GM12878 (cell line): ENCODE data around the gene NPIPA5. TPM values are rescaled to one million over a fixed set of nuclear protein-coding genes. Genes with fewer than 3 reads are reported as not detected.

ENCODE experiments used
- ATAC-seq: fragments of 200-7000 bp; cut with Tn5 transposase; 3 replicates; pipeline ENCODE4 v1.9.1; 2020; ENCODE audit warnings: mild to moderate bottlenecking, moderate library complexity
- BruUV-seq: library from RNA; stranded (reverse); fragments of 400-500 nt; replicated peaks from 2 replicates; lab custom pipeline; 2021; lab: Mats Ljungman, UMichigan
- CTCF ChIA-PET: fragments of 300-600 bp; sonication (Branson Sonifier 250); formaldehyde crosslinking; extraction: SDS; loops from one replicate; lab custom pipeline; 2021; ENCODE audit warnings: inconsistent platforms; lab: Yijun Ruan, JAX
- POLR2A ChIA-PET: fragments of 350-600 bp; formaldehyde crosslinking; extraction: SDS; loops from one replicate; lab custom pipeline; 2021; ENCODE audit warnings: inconsistent platforms; lab: Charles Lee
- RAD21 ChIA-PET: fragments of 300-600 bp; sonication (Branson Sonifier 250); formaldehyde crosslinking; loops from one replicate; lab custom pipeline; 2023; ENCODE audit warnings: antibody characterized with exemption; ENCODE audit not compliant: unreplicated experiment; lab: Charles Lee
- SMC1A ChIA-PET: fragments of 300-600 bp; sonication (Branson Sonifier 250); formaldehyde crosslinking; loops from one replicate; lab custom pipeline; 2023; ENCODE audit not compliant: unreplicated experiment, uncharacterized antibody; lab: Charles Lee
- DNase-seq: peaks from one replicate; pipeline ENCODE4 v3.0.0-alpha.2; 2011; ENCODE audit warnings: low read depth, low spot score
- FAIRE-seq: peaks from 3 replicates; lab custom pipeline; 2011; peaks lifted over from hg19 to GRCh38; lab: Jason Lieb, UNC
- H2AFZ ChIP-seq: 2 replicates; pipeline ENCODE4 v1.6.0; 2011; ENCODE audit warnings: low read depth, low read length, control low read depth; ENCODE audit not compliant: control insufficient read depth
- H3K27ac ChIP-seq: 2 replicates; pipeline ENCODE4 v1.5.1; 2011; ENCODE audit warnings: control low read depth; ENCODE audit not compliant: control insufficient read depth, insufficient read depth
- H3K27me3 ChIP-seq, 2 experiments: replicated peaks in 1 of 2; 2 replicates each; pipeline versions ENCODE4 v1.6.0 to v1.6.1; 2011; ENCODE audit warnings: low read length in 1 of 2; ENCODE audit not compliant: control insufficient read depth in 2 of 2, insufficient read depth in 2 of 2
- H3K36me3 ChIP-seq, 2 experiments: 2 replicates each; pipeline ENCODE4 v1.5.1; 2011; ENCODE audit warnings: low read length in 1 of 2; ENCODE audit not compliant: control insufficient read depth in 2 of 2, insufficient read depth in 2 of 2
- H3K4me1 ChIP-seq: 2 replicates; pipeline ENCODE4 v1.6.1; 2011; ENCODE audit warnings: mild to moderate bottlenecking, low read length, moderate library complexity, mixed read lengths; ENCODE audit not compliant: control insufficient read depth, insufficient read depth
- H3K4me2 ChIP-seq: 2 replicates; pipeline ENCODE4 v1.6.0; 2011; ENCODE audit warnings: control low read depth; ENCODE audit not compliant: control insufficient read depth, insufficient read depth
- H3K4me3 ChIP-seq: fragments of 200-600 bp; sonication (generic); 2 replicates; pipeline ENCODE4 v1.5.1; 2016
- H3K79me2 ChIP-seq: 2 replicates; pipeline ENCODE4 v1.6.0; 2011; ENCODE audit warnings: low read length; ENCODE audit not compliant: control insufficient read depth, insufficient read depth
- H3K9ac ChIP-seq: 2 replicates; pipeline ENCODE4 v1.8.0; 2011; ENCODE audit warnings: low read length, control low read depth, mixed read lengths; ENCODE audit not compliant: control insufficient read depth, insufficient read depth
- H3K9me3 ChIP-seq: replicated peaks from 3 replicates; pipeline ENCODE4 v1.5.1; 2011; ENCODE audit warnings: mild to moderate bottlenecking, low read length; ENCODE audit not compliant: control insufficient read depth, insufficient read depth
- H4K20me1 ChIP-seq: 2 replicates; pipeline ENCODE4 v1.6.0; 2011; ENCODE audit not compliant: control insufficient read depth, insufficient read depth
- ATF2 ChIP-seq: IDR thresholded peaks from 2 replicates; pipeline ENCODE4 v1.6.1; 2012; ENCODE audit warnings: low read length, inconsistent platforms
- ATF3 ChIP-seq: IDR thresholded peaks from 2 replicates; pipeline ENCODE4 v1.6.1; 2011; ENCODE audit warnings: low read depth, mild to moderate bottlenecking, low read length, moderate library complexity, borderline replicate concordance; ENCODE audit errors: extremely low read depth
- BCL11A ChIP-seq: IDR thresholded peaks from 2 replicates; pipeline ENCODE4 v1.6.1; 2011; ENCODE audit warnings: low read depth, low read length
- BRCA1 ChIP-seq: IDR thresholded peaks from 2 replicates; pipeline ENCODE4 v1.6.1; 2011; ENCODE audit warnings: low read depth, low read length, improper control_type of control experiment
- CEBPB ChIP-seq, 2 experiments: fragments of 150-350 bp in 1 of 2; IDR thresholded peaks; 2 replicates each; pipeline ENCODE4 v1.6.1; 2012 to 2014; ENCODE audit warnings: low read depth in 2 of 2, low read length in 2 of 2, borderline replicate concordance in 1 of 2, inconsistent platforms in 1 of 2
- EP300 ChIP-seq, 2 experiments: fragments of 150-350 bp in 1 of 2; IDR thresholded peaks; 2 replicates each; pipeline ENCODE4 v1.6.1; 2011 to 2012; ENCODE audit warnings: low read depth in 2 of 2, low read length in 2 of 2, borderline replicate concordance in 1 of 2, improper control_type of control experiment in 1 of 2, inconsistent platforms in 1 of 2; ENCODE audit not compliant: control insufficient read depth in 1 of 2
- HDGF ChIP-seq: fragments of 450-650 bp; IDR thresholded peaks from 2 replicates; pipeline ENCODE4 v1.6.1; 2016; ENCODE audit warnings: antibody characterized with exemption
- MTA3 ChIP-seq: IDR thresholded peaks from 2 replicates; pipeline ENCODE4 v1.6.1; 2012; ENCODE audit warnings: low read length, inconsistent platforms, borderline replicate concordance
- POU2F2 ChIP-seq: IDR thresholded peaks from 3 replicates; pipeline ENCODE4 v1.6.1; 2011; ENCODE audit warnings: low read depth, mild to moderate bottlenecking, low read length, borderline replicate concordance
- RAD21 ChIP-seq: IDR thresholded peaks from 2 replicates; pipeline ENCODE4 v1.6.1; 2011; ENCODE audit warnings: mild to moderate bottlenecking, low read depth, low read length, moderate library complexity; ENCODE audit not compliant: insufficient read depth
- SIX5 ChIP-seq: IDR thresholded peaks from 2 replicates; pipeline ENCODE4 v1.6.1; 2011; ENCODE audit warnings: mild to moderate bottlenecking, low read depth, low read length, moderate library complexity; ENCODE audit not compliant: severe bottlenecking
- SMC3 ChIP-seq: IDR thresholded peaks from 2 replicates; pipeline ENCODE4 v1.6.1; 2011; ENCODE audit warnings: low read length, improper control_type of control experiment, borderline replicate concordance
- SP1 ChIP-seq: IDR thresholded peaks from one replicate; pipeline ENCODE4 v1.6.1; 2011; ENCODE audit warnings: low read depth, low read length
- STAT3 ChIP-seq: IDR thresholded peaks from 2 replicates; pipeline ENCODE4 v1.6.1; 2011; ENCODE audit warnings: low read depth, low read length, improper control_type of control experiment
- SUPT20H ChIP-seq: IDR thresholded peaks from 2 replicates; pipeline ENCODE4 v1.6.1; 2011; ENCODE audit warnings: low read depth, mild to moderate bottlenecking, low read length, moderate library complexity, borderline replicate concordance; ENCODE audit not compliant: control insufficient read depth
- TAF1 ChIP-seq: IDR thresholded peaks from 2 replicates; pipeline ENCODE4 v1.6.1; 2011; ENCODE audit warnings: mild to moderate bottlenecking, low read depth, low read length, borderline replicate concordance
- YY1 ChIP-seq: IDR thresholded peaks from 2 replicates; pipeline ENCODE4 v1.6.1; 2011; ENCODE audit warnings: low read depth, mild to moderate bottlenecking, low read length
- ZNF274 ChIP-seq: IDR thresholded peaks from one replicate; pipeline ENCODE4 v1.8.0; 2011; ENCODE audit not compliant: insufficient read length, insufficient read depth
- ZNF622 ChIP-seq: fragments of 450-650 bp; IDR thresholded peaks from 2 replicates; pipeline ENCODE4 v1.6.1; 2017; ENCODE audit warnings: mild to moderate bottlenecking, inconsistent platforms
- WGBS: methylation state at CpG from one replicate; pipeline ENCODE4 v1.1.6; 2016; ENCODE audit warnings: low lambda C conversion rate; ENCODE audit not compliant: insufficient replicate concordance, insufficient coverage; ENCODE audit errors: missing lambda C conversion rate; 5-methylcytosine and 5-hydroxymethylcytosine counted together
- in situ Hi-C: fragments of 300-500 bp; cut with MboI; formaldehyde crosslinking; loops from 9 replicates; pipeline ENCODE4 v1.14.3; 2018; ENCODE audit warnings: mixed read lengths
- intact Hi-C: fragments of 100-400 bp; cut with micrococcal nuclease; formaldehyde crosslinking; loops from one replicate; pipeline ENCODE4 v1.14.2; 2022; ENCODE audit not compliant: unreplicated experiment
- polyA plus RNA-seq, 11 experiments: library from polyadenylated mRNA; depleted of rRNA in 4 of 11; unstranded in 6 of 11; stranded (reverse) in 5 of 11; fragments of >200 nt; fragmentation: Nextera tagmentation in 4 of 11; fragmentation: Illumina TruSeq in 1 of 11; extraction: Ambion mirVana in 4 of 11; extraction: Trizol in 1 of 11; gene quantifications; 1 replicate in 1 of 11; 2 replicates in 10 of 11; pipeline versions ENCODE4 v1.2.1 to v1.2.3, GENCODE V29; 2011 to 2016; ENCODE audit warnings: inconsistent platforms in 2 of 11, missing spikeins in 2 of 11, low read depth in 1 of 11
- total RNA-seq, 4 experiments: library from RNA; depleted of rRNA in 3 of 4; stranded (reverse); fragments of >200 nt in 3 of 4; fragmentation: Illumina TruSeq in 1 of 4; extraction: Trizol in 1 of 4; gene quantifications; 2 replicates each; pipeline versions ENCODE4 v1.2.1 to v1.2.3, GENCODE V29; 2013 to 2021

The NPIPA5 gene
- total and polyA plus RNA-seq, 10 of the 15 experiments (the other 5 are each of a cell fraction or from before 2014, with no cell fraction given) = 1.2 to 12.1 (median 3.6) TPM

GRCh38 chr16:15399317-15399716 lies 21.2 kb upstream of the NPIPA5 start:
- TF ChIP-seq HDGF (no peak), TAF1 (no peak), SUPT20H (no peak), ATF3 (no peak), ATF2 (no peak), RAD21 (no peak), ZNF274 (no peak), ZNF622 (no peak), MTA3 (no peak), SMC3 (no peak), POU2F2 (no peak), BRCA1 (no peak), YY1 (no peak), SP1 (no peak), STAT3 (no peak), CEBPB (IDR thresholded peaks at IDR 0.05; ENCODE audit: borderline replicate concordance in 1 of 2, low read depth in 2 of 2, low read length in 2 of 2) (no peak), SIX5 (no peak), EP300 (IDR thresholded peaks at IDR 0.05; ENCODE audit: borderline replicate concordance in 1 of 2, control insufficient read depth in 1 of 2, low read depth in 2 of 2, low read length in 2 of 2) (no peak), BCL11A (no peak)
- RAD21 ChIA-PET = no interaction called here
- H3K79me2 ChIP-seq = no peaks in the 10 kb centered on the region
- in situ Hi-C loops = no loop called here
- intact Hi-C loops = no loop called here
- no TSS peak for BruUV-seq
- POLR2A ChIA-PET = no interaction called here
- no peak overlapping the region for H3K9ac ChIP-seq
- H4K20me1 ChIP-seq = no peaks in the 10 kb centered on the region
- no peak overlapping the region for H3K4me2 ChIP-seq
- no peaks in the 10 kb centered on the region for H3K36me3 ChIP-seq
- no peak overlapping the region for H3K4me3 ChIP-seq
- SMC1A ChIA-PET = no interaction called here
- DNase-seq (no peak), ATAC-seq (no peak), FAIRE-seq (no peak)
- H2AFZ ChIP-seq = no peak overlapping the region
- H3K27ac ChIP-seq = no peak overlapping the region
- WGBS = 58% methylated on average over 3 of the region's 3 CpGs
- peaks cover 9% of the 10 kb centered on the region for H3K4me1 ChIP-seq
- H3K9me3 ChIP-seq = no peaks in the 10 kb centered on the region
- CTCF ChIA-PET = no interaction called here
- H3K27me3 ChIP-seq = no peaks in the 10 kb centered on the region
